ENCODE data around the gene HABP2. TPM values are rescaled to one million over a fixed set of nuclear protein-coding genes. Genes with fewer than 3 reads are reported as not detected.

HABP2 gene
- total RNA-seq, 1 experiment from 2014 or later, result not detected

DNA sequence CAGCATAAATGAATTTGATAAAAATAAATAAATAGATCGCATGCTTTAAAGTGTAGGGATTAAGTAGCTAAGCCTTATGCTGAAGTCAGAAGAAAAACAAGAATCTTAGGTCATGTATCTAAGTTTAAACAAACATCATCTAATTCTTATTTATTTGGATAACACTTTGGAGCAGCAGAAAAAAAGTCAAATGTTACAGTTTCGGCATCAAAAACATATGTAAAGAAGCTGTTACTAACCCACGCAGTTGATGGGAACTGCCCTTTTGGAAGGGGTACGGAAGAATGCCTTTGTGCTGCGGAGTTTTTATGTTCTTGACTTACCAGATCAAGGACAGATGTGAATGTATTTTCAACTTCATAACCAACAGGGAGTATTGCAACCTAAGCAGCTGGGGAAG, 37.3 kb upstream of the HABP2 start:
- H4K91ac ChIP-seq (ENCODE audit: insufficient read length, low read depth, low read length), result no peak overlapping the region
- no peak for DNase-seq
- H3K4ac ChIP-seq (ENCODE audit: low read depth, low read length), result no peak overlapping the region
- Mint-ChIP-seq H3K9me3 (peaks cover 9 to 10% of the 10 kb centered on the region in 2 experiments), H3K4me3 (no peak overlapping the region), H3K4me1 (no peaks in the 10 kb centered on the region), H3K27ac (no peak overlapping the region), H3K27me3 (ENCODE audit: low read depth) (peaks cover 33% of the 10 kb centered on the region), H3K36me3 (ENCODE audit: insufficient read depth in 1 of 3, low read depth in 3 of 3) (peaks cover 0 to 10% (median 1%) of the 10 kb centered on the region in 3 experiments; a peak in 4 of 7 replicates)
- H2AK5ac ChIP-seq (ENCODE audit: insufficient read length, low read length), result no peak overlapping the region
- H3K79me2 ChIP-seq (ENCODE audit: insufficient read depth, low read length), result no peaks in the 10 kb centered on the region
- no peaks in the 10 kb centered on the region for H3K27me3 ChIP-seq (ENCODE audit: insufficient read depth, low read length)
- H3K23me2 ChIP-seq (ENCODE audit: insufficient read length, low read depth, low read length, poor library complexity, severe bottlenecking), result no peaks in the 10 kb centered on the region
- H4K20me1 ChIP-seq (ENCODE audit: control insufficient read depth, insufficient read depth, insufficient read length), result no peaks in the 10 kb centered on the region
- no peak overlapping the region for H3K18ac ChIP-seq (ENCODE audit: insufficient read length, low read depth, low read length)
- H2BK20ac ChIP-seq (ENCODE audit: low read depth, low read length, poor library complexity, severe bottlenecking), result no peak overlapping the region
- H2BK5ac ChIP-seq (ENCODE audit: insufficient read length, low read length), result no peak overlapping the region
- no peak overlapping the region for H3K27ac ChIP-seq (ENCODE audit: insufficient read length, low read depth, low read length)
- H3K79me1 ChIP-seq (ENCODE audit: insufficient read depth, low read depth, low read length, poor library complexity, severe bottlenecking), result no peaks in the 10 kb centered on the region
- no peak overlapping the region for H3K4me2 ChIP-seq (ENCODE audit: insufficient read depth, insufficient read length, low read length)
- H2BK12ac ChIP-seq (ENCODE audit: insufficient read length, low read depth, low read length), result no peak overlapping the region
- H3K14ac ChIP-seq (ENCODE audit: insufficient read depth, low read length), result no peak overlapping the region
- no peak overlapping the region for H2AFZ ChIP-seq (ENCODE audit: low read length)
- H3K23ac ChIP-seq (ENCODE audit: insufficient read length, low read depth, low read length), result no peak overlapping the region
- TF ChIP-seq, protein P1, sequence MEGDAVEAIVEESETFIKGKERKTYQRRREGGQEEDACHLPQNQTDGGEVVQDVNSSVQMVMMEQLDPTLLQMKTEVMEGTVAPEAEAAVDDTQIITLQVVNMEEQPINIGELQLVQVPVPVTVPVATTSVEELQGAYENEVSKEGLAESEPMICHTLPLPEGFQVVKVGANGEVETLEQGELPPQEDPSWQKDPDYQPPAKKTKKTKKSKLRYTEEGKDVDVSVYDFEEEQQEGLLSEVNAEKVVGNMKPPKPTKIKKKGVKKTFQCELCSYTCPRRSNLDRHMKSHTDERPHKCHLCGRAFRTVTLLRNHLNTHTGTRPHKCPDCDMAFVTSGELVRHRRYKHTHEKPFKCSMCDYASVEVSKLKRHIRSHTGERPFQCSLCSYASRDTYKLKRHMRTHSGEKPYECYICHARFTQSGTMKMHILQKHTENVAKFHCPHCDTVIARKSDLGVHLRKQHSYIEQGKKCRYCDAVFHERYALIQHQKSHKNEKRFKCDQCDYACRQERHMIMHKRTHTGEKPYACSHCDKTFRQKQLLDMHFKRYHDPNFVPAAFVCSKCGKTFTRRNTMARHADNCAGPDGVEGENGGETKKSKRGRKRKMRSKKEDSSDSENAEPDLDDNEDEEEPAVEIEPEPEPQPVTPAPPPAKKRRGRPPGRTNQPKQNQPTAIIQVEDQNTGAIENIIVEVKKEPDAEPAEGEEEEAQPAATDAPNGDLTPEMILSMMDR (conservative IDR thresholded peaks at IDR 0.05), result no peak
- WGBS (ENCODE audit: extremely low coverage, insufficient read length, low lambda C conversion rate), result no CpG with 5 or more reads among the region's 5 CpGs
- H4K8ac ChIP-seq (replicated peaks; ENCODE audit: insufficient read length, low read depth, low read length), result no peak overlapping the region
- H3K9me3 ChIP-seq (ENCODE audit: control insufficient read depth, low read depth, low read length), result no peaks in the 10 kb centered on the region
- H3T11ph ChIP-seq (ENCODE audit: low read length), result no peak overlapping the region
- no peaks in the 10 kb centered on the region for H3K4me1 ChIP-seq (ENCODE audit: insufficient read depth, low read length)
- H3K9ac ChIP-seq (ENCODE audit: extremely low read depth, insufficient read length, low read length), result no peak overlapping the region
- no peak overlapping the region for H3K56ac ChIP-seq (ENCODE audit: insufficient read length, low read depth, low read length)
- no peak overlapping the region for H2BK15ac ChIP-seq (ENCODE audit: low read depth, low read length)
- no peak overlapping the region for H2BK120ac ChIP-seq (ENCODE audit: low read depth, low read length, poor library complexity, severe bottlenecking)
- H4K5ac ChIP-seq (ENCODE audit: insufficient read length, low read depth, low read length), result no peak overlapping the region
